NB4 (cell line): ENCODE measurements around the gene CAMP.

Experiments used
- DNase-seq: peaks from one replicate; pipeline ENCODE4 v3.0.0; 2010; ENCODE audit warnings: low read depth
- H3K4me3 ChIP-seq: one replicate; pipeline ENCODE4 v1.5.1; 2011; ENCODE audit warnings: mild to moderate bottlenecking, low read depth, low read length, moderate library complexity
- CTCF ChIP-seq: IDR thresholded peaks from one replicate; pipeline ENCODE4 v1.5.1; 2012; ENCODE audit warnings: low read depth, low read length
- MAX ChIP-seq: IDR thresholded peaks from 2 replicates; pipeline ENCODE4 v1.6.1; 2011; ENCODE audit warnings: low read depth, low read length
- MYC ChIP-seq: IDR thresholded peaks from 2 replicates; pipeline ENCODE4 v1.6.1; 2011; ENCODE audit warnings: low read depth, low read length
- POLR2A ChIP-seq: IDR thresholded peaks from 2 replicates; pipeline ENCODE4 v1.6.1; 2011; ENCODE audit warnings: mild to moderate bottlenecking; ENCODE audit not compliant: insufficient read length; ENCODE audit errors: extremely low read depth

Gene CAMP

GRCh38 chr3:48189321-48189720 lies 34.0 kb upstream of the CAMP start:
- TF ChIP-seq POLR2A (no peak), CTCF (no peak), MAX (no peak), MYC (no peak)
- H3K4me3 ChIP-seq: no peak overlapping the region
- no peak for DNase-seq

- no peak overlapping the region for H3K4me3 ChIP-seq
- TF ChIP-seq MYC: no peak
- no peak for TF ChIP-seq POLR2A
- no peak for TF ChIP-seq CTCF
- no peak for TF ChIP-seq MAX
- no peak for DNase-seq
These were observed 32.4 kb upstream of the CAMP start for GRCh38 chr3:48190911-48191310.

- peak; percentile 69 for DNase-seq
- no peak overlapping the region for H3K4me3 ChIP-seq
- TF ChIP-seq MAX (peak; percentile 42), POLR2A (no peak), MYC (no peak), CTCF (peak; percentile 93)
These were observed 28.7 kb upstream of the CAMP start for GRCh38 chr3:48194446-48195071.

GRCh38 chr3:48196611-48197010 lies 26.7 kb upstream of the CAMP start:
- TF ChIP-seq MAX (no peak), MYC (no peak), CTCF (no peak), POLR2A (no peak)
- H3K4me3 ChIP-seq: no peak overlapping the region

GRCh38 chr3:48199117-48199516 lies 24.2 kb upstream of the CAMP start:
- H3K4me3 ChIP-seq: no peak overlapping the region
- TF ChIP-seq MAX (no peak), CTCF (no peak), MYC (no peak), POLR2A (no peak)
- no peak for DNase-seq

More at GRCh38 chr3:48196611-48197010, 26.7 kb upstream of the CAMP start:
- peak; percentile 16 for DNase-seq

GRCh38 chr3:48202632-48203031 lies 20.7 kb upstream of the CAMP start:
- H3K4me3 ChIP-seq: no peak overlapping the region
- no peak for DNase-seq
- TF ChIP-seq MYC (no peak), CTCF (no peak), MAX (no peak), POLR2A (no peak)
